CD14-positive monocyte (primary cell): ENCODE measurements around the gene FSD1. TPM values are rescaled to one million over a fixed set of nuclear protein-coding genes. Genes with fewer than 3 reads are reported as not detected.

Experiments used
- DNase-seq, 3 donors: peaks; one replicate each; pipeline ENCODE4 v3.0.0-alpha.2; 2011 to 2022
- H2AFZ ChIP-seq: 2 replicates; pipeline ENCODE4 v1.6.0; 2012; ENCODE audit warnings: mild to moderate bottlenecking, low read depth, low read length, inconsistent platforms; ENCODE audit not compliant: insufficient read depth, poor library complexity, severe bottlenecking
- H3K27ac ChIP-seq, 2 donors: 1 replicate in 1 of 2; 2 replicates in 1 of 2; pipeline ENCODE4 v1.5.1; 2012 to 2013; ENCODE audit warnings: low read length in 2 of 2, control low read depth in 1 of 2, inconsistent platforms in 1 of 2, low read depth in 1 of 2, mild to moderate bottlenecking in 1 of 2
- H3K27me3 ChIP-seq, 2 donors: one replicate each; pipeline versions ENCODE4 v1.6.0 to v1.6.1; 2011 to 2013; ENCODE audit warnings: low read length in 2 of 2; ENCODE audit not compliant: control insufficient read depth in 2 of 2, insufficient read depth in 2 of 2
- H3K36me3 ChIP-seq, 2 donors: replicated peaks in 1 of 2; 1 replicate in 1 of 2; 2 replicates in 1 of 2; pipeline versions ENCODE4 v1.5.1 to v1.6.1; 2012 to 2013; ENCODE audit warnings: low read length in 2 of 2, control low read depth in 1 of 2, inconsistent platforms in 1 of 2, mild to moderate bottlenecking in 1 of 2; ENCODE audit not compliant: insufficient read depth in 2 of 2, control insufficient read depth in 1 of 2
- H3K4me1 ChIP-seq, 2 donors: 1 replicate in 1 of 2; 2 replicates in 1 of 2; pipeline versions ENCODE4 v1.5.1 to v1.6.1; 2012 to 2013; ENCODE audit warnings: low read length in 2 of 2, control low read depth in 1 of 2, inconsistent platforms in 1 of 2, mild to moderate bottlenecking in 1 of 2, moderate library complexity in 1 of 2; ENCODE audit not compliant: insufficient read depth in 2 of 2, control insufficient read depth in 1 of 2
- H3K4me2 ChIP-seq: replicated peaks from 2 replicates; pipeline ENCODE3; 2012; ENCODE audit warnings: low read length, moderate library complexity, mild to moderate bottlenecking; ENCODE audit not compliant: poor library complexity, severe bottlenecking; ENCODE audit errors: extremely low read depth
- H3K4me3 ChIP-seq, 3 experiments: fragments of 200-600 bp in 1 of 3; sonication (generic) in 1 of 3; replicated peaks in 1 of 3; 1 replicate in 2 of 3; 2 replicates in 1 of 3; pipeline ENCODE4 v1.5.1; 2011 to 2013; ENCODE audit warnings: low read length in 3 of 3, mild to moderate bottlenecking in 3 of 3, control low read depth in 2 of 3, low read depth in 2 of 3, inconsistent platforms in 1 of 3, moderate library complexity in 1 of 3
- H3K79me2 ChIP-seq: 2 replicates; pipeline ENCODE4 v1.6.0; 2012; ENCODE audit warnings: mild to moderate bottlenecking, control low read depth, inconsistent platforms, low read length, moderate library complexity; ENCODE audit not compliant: insufficient read depth
- H3K9ac ChIP-seq: 2 replicates; pipeline ENCODE4 v1.6.0; 2017; ENCODE audit warnings: low read length, mild to moderate bottlenecking; ENCODE audit not compliant: insufficient read depth, poor library complexity, severe bottlenecking
- H3K9me3 ChIP-seq, 2 donors: replicated peaks in 1 of 2; 1 replicate in 1 of 2; 2 replicates in 1 of 2; pipeline versions ENCODE4 v1.5.1 to v1.6.1; 2012 to 2013; ENCODE audit warnings: low read length in 2 of 2, control low read depth in 1 of 2; ENCODE audit not compliant: control insufficient read depth in 1 of 2, insufficient read depth in 1 of 2
- H4K20me1 ChIP-seq: 2 replicates; pipeline ENCODE4 v1.6.0; 2012; ENCODE audit warnings: mild to moderate bottlenecking, low read length, control low read depth, moderate library complexity; ENCODE audit not compliant: insufficient read depth
- H3K27ac Mint-ChIP-seq, 7 donors: one replicate each; pipeline ENCODE4 v1.8.0; 2020; ENCODE audit warnings: mild to moderate bottlenecking in 7 of 7, mixed read lengths in 7 of 7, moderate library complexity in 6 of 7, inconsistent platforms in 2 of 7
- H3K27me3 Mint-ChIP-seq, 3 donors: one replicate each; pipeline ENCODE4 v1.8.0; 2021 to 2022; ENCODE audit warnings: low read depth in 3 of 3, mild to moderate bottlenecking in 3 of 3, mixed read lengths in 3 of 3, moderate library complexity in 3 of 3, inconsistent platforms in 1 of 3
- H3K36me3 Mint-ChIP-seq, 2 donors: one replicate each; pipeline ENCODE4 v1.8.0; 2020; ENCODE audit warnings: mixed read lengths in 2 of 2, inconsistent platforms in 1 of 2, mild to moderate bottlenecking in 1 of 2
- H3K4me1 Mint-ChIP-seq: one replicate; pipeline ENCODE4 v1.8.0; 2020; ENCODE audit warnings: mild to moderate bottlenecking, mixed read lengths
- H3K4me3 Mint-ChIP-seq, 2 donors: one replicate each; pipeline ENCODE4 v1.8.0; 2020; ENCODE audit warnings: mild to moderate bottlenecking in 2 of 2, mixed read lengths in 2 of 2, moderate library complexity in 1 of 2
- H3K9me3 Mint-ChIP-seq, 7 donors: one replicate each; pipeline ENCODE4 v1.8.0; 2020 to 2022; ENCODE audit warnings: mixed read lengths in 7 of 7, mild to moderate bottlenecking in 6 of 7, moderate library complexity in 6 of 7, inconsistent platforms in 2 of 7
- CTCF ChIP-seq: fragments of 200-600 bp; IDR thresholded peaks from one replicate; pipeline ENCODE4 v1.8.0; 2022; ENCODE audit warnings: antibody characterized with exemption, mild to moderate bottlenecking
- WGBS: methylation state at CpG from one replicate; pipeline ENCODE4 v1.1.5; 2013; ENCODE audit warnings: missing lambda C conversion rate; ENCODE audit not compliant: insufficient coverage; 5-methylcytosine and 5-hydroxymethylcytosine counted together
- intact Hi-C, 2 donors: fragments of 100-400 bp; cut with micrococcal nuclease; formaldehyde crosslinking; loops; one replicate each; pipeline versions ENCODE4 v1.15.0 to v1.15.1; 2023
- polyA plus RNA-seq, 3 donors: library from polyadenylated mRNA; depleted of rRNA in 1 of 3; unstranded in 2 of 3; stranded (reverse) in 1 of 3; fragments of 300-500 nt in 2 of 3; fragments of >200 nt in 1 of 3; fragmentation: Illumina TruSeq in 2 of 3; gene quantifications; 1 replicate in 2 of 3; 2 replicates in 1 of 3; pipeline ENCODE4 v1.2.3, GENCODE V29; 2012 to 2021

FSD1 gene
- polyA plus RNA-seq, 3 donors, result 0.39 TPM; not detected in 2

GRCh38 chr19:4318460-4318859, 14.1 kb downstream of the FSD1 start:
- TF ChIP-seq CTCF, result no peak
- H3K4me3 Mint-ChIP-seq, result no peak overlapping the region
- Histone ChIP-seq H3K4me1 (peaks cover 12 to 21% of the 10 kb centered on the region in 2 donors), H3K36me3 (no peaks in the 10 kb centered on the region), H2AFZ (no peak overlapping the region), H4K20me1 (no peaks in the 10 kb centered on the region), H3K79me2 (no peaks in the 10 kb centered on the region), H3K27ac (no peak overlapping the region), H3K27me3 (no peaks in the 10 kb centered on the region), H3K9me3 (peaks cover 27 to 45% of the 10 kb centered on the region in 2 donors), H3K4me3 (no peak overlapping the region), H3K9ac (no peak overlapping the region), H3K4me2 (no peak overlapping the region)
- no peak for DNase-seq
- H3K9me3 Mint-ChIP-seq, result peaks cover 33 to 51% (median 42%) of the 10 kb centered on the region in 7 donors
- peaks cover 20% of the 10 kb centered on the region for H3K4me1 Mint-ChIP-seq
- intact Hi-C loops, result no loop called here
- H3K27ac Mint-ChIP-seq, result no peak overlapping the region
- H3K27me3 Mint-ChIP-seq, result peaks cover 1 to 9% (median 5%) of the 10 kb centered on the region in 3 donors
- no peaks in the 10 kb centered on the region for H3K36me3 Mint-ChIP-seq
- WGBS, result 100% methylated on average over 3 of the region's 7 CpGs

GRCh38 chr19:4319067-4319718, 14.8 kb downstream of the FSD1 start:
- Histone ChIP-seq H3K36me3 (no peaks in the 10 kb centered on the region), H2AFZ (no peak overlapping the region), H3K79me2 (no peaks in the 10 kb centered on the region), H3K4me1 (peaks cover 8 to 16% of the 10 kb centered on the region in 2 donors), H3K27ac (no peak overlapping the region), H3K9ac (no peak overlapping the region), H3K4me3 (no peak overlapping the region), H3K9me3 (peaks cover 27 to 43% of the 10 kb centered on the region in 2 donors), H3K27me3 (no peaks in the 10 kb centered on the region), H4K20me1 (no peaks in the 10 kb centered on the region), H3K4me2 (no peak overlapping the region)
- H3K36me3 Mint-ChIP-seq, result no peaks in the 10 kb centered on the region
- peaks cover 1 to 6% (median 5%) of the 10 kb centered on the region in 3 donors for H3K27me3 Mint-ChIP-seq
- DNase-seq, result peak in 2 of 3 donors; percentile 10 to 27
- no peak for TF ChIP-seq CTCF
- peaks cover 33 to 50% (median 40%) of the 10 kb centered on the region in 7 donors for H3K9me3 Mint-ChIP-seq
- 100% methylated on average over 2 of the region's 2 CpGs for WGBS
- peaks cover 15% of the 10 kb centered on the region for H3K4me1 Mint-ChIP-seq
- intact Hi-C loops, result no loop called here
- H3K27ac Mint-ChIP-seq, result peak overlapping the region in 1 of 7 donors; percentile 66
- H3K4me3 Mint-ChIP-seq, result no peak overlapping the region
